Fibroblast of the conjunctiva (primary cell): ENCODE data around the gene CEP55.
"Not testable (repeated sequence)": the region's sequence is repeated elsewhere in the genome, so short reads cannot be mapped to it uniquely, and the experiment has no call there.

Experiments used
- DNase-seq: peaks from one replicate; pipeline ENCODE4 v3.0.0-alpha.2; 2010; ENCODE audit warnings: low read depth

CEP55 gene

DNA sequence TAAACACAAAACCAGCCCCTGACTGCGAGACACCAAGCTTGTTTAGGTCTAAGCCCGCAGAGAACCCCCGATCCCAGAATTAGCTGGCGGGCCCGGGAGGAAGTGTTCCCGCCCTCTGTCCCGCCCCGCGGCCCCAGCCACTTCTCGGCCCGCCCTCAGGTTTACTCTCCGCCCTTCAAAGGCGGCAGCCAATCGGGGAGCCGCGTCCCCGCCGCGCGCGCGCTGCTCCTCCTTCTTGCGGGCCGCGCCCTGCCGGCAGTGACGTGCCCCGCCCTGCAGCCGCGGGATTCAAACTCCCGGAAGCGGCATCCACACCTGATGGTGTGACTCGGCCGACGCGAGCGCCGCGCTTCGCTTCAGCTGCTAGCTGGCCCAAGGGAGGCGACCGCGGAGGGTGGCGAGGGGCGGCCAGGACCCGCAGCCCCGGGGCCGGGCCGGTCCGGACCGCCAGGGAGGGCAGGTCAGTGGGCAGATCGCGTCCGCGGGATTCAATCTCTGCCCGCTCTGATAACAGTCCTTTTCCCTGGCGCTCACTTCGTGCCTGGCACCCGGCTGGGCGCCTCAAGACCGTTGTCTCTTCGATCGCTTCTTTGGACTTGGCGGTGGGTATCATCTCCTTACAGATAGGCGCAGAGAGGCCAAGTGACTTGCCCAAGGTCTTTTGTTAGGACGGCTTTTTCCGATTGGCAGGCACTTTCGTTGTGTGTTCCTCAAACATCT, at the start of gene CEP55:
Gene CEP55, plus strand, starts transcription at position 291 of the 720 bp plus-strand sequence. CDS start 3,440 bp downstream, outside the sequence.
- DNase-seq = peak; percentile 85

DNA sequence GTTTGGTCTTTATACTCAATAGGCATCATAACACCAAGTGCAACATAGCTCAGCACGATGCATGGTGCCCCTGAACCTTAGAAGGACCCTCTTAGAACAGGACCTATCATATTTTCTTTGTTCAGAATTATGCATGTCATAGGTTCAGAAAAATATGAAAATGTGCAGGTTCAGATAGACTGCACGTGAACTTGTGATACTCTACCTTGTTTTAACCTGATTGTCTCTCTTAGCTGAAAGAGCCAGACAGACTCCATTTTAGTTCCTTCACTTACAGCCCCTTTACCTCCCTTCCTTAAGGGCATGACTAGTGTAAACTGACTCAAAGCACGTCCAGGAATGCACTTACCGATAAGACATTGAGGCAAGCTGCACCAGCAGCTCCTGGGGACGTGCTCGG, 49.4 kb upstream of the CEP55 start:
- no peak for DNase-seq

DNA sequence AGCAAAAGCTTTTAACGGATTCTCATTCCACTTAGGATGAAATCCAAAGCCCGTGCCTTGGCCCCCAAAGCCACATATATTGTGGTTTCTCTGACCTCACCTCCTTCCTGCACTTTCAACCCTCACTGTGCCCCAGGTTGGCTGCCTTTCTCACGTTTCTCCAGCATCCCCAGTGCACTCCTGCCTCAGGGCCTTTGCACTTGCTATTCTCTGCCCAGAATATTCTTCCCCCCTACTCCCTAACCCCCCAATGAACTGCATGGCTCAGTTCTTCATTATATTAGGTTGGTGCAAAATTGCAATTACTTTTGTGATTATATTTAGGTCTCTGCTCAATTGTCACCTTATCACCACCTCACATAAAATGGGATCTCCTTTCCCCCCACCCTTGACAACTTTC, 48.4 kb upstream of the CEP55 start:
- DNase-seq = no peak

DNA sequence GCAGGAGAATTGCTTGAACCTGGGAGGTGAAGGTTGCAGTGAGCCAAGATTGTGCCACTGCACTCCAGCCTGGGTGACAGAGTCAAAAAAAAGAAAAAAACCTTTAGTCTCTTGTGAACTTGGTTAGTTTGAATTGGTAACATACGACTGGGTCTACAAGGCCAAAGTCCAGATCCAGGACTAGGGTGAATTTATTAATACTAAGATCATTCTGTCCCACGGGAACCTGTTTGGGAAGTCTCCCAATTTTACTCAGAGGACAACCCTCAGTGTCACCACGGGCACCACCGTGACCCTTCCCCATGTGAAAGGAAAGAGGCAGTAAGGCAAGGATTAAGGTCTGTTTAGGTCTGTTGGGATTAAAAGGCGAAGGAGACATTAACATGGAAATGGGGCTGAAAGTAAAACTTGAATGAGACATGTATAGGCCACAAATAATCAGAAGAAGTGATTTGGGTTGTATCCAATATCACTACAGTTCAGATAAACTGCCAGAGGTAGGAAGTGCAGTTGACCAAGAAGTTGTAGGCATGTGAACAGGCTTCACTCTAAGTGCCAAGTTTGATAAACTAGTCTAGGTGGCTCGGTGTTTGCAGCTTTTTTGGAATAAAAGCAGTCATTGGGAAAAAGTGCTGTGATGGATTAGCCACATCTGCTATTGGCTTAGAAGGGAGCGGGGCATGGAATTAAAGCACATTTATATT, 45.0 kb upstream of the CEP55 start:
- DNase-seq = no peak

GRCh38 chr10:93452143-93452542, 44.3 kb upstream of the CEP55 start:
- DNase-seq = no peak

DNA sequence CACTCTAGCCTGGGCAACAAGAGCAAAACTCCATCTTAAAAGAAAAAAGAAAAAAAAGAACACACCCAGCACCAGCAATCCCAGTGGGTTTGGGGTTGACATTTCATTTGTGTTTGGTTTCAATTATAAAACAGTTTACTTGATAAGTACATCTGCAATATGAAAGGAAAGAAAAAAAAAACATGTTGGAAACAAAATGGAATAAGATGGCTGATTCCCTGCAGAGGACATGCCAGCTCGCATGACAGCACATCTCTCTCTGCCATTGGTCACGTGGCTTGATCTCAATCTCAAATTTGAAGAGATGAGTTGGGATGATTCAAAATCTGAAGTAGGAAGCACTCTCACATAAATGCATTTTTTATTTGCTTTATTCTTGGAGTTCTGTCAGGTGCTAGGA, 42.3 kb upstream of the CEP55 start:
- no peak for DNase-seq

- DNase-seq = no peak
Measured at GRCh38 chr10:93454736-93455135, 41.7 kb upstream of the CEP55 start.

- no peak for DNase-seq
Measured at GRCh38 chr10:93456480-93456879, 39.9 kb upstream of the CEP55 start.

DNA sequence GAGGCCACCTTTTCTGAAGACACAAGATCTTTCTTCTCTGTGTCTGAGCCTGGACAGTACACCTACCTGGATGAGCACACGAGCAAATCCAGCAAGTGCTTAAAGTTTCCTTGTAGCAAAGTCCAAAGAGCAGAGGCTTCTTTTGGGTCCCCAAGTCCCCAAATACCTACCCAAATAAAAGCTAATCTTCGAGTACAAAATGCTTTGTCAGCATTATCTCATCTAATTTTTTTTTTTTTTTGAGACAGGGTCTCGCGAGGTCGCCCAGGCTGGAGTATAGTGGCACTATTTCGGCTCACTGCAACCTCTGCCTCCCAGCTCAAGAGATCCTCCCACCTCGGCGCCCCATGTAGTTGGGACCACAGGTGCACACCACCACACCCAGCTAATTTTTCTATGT, 38.9 kb upstream of the CEP55 start:
- DNase-seq = no peak

DNA sequence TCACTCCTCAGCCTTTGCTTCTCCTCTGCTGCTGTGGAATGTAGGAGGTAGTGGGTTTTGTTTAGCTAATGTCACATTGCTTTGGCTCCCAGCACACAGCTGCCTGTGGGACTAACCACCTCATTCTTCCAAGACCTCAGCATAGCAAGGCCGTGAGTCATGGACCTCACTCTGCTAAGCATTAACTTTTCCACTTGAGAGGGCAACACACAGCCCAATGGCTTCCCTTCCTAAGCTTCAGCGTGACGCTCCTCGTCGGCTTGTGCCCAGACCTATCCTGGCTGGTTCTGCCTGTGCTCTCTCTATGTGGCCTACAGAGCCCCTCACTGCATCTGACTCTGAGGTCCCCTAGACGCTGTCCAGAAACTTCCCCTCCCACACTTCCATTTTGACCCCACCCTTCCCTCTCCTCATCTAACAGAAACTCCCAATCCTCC, 37.6 kb upstream of the CEP55 start:
- peak; percentile 99 for DNase-seq

- DNase-seq = no peak
Measured at GRCh38 chr10:93459466-93459865, 36.9 kb upstream of the CEP55 start.

GRCh38 chr10:93461109-93461806, 35.2 kb upstream of the CEP55 start:
- no peak for DNase-seq

- no peak for DNase-seq
Measured at GRCh38 chr10:93461807-93462178, 34.6 kb upstream of the CEP55 start.

- no peak for DNase-seq
Measured at GRCh38 chr10:93462371-93462770, 34.0 kb upstream of the CEP55 start.

GRCh38 chr10:93462881-93463280, 33.5 kb upstream of the CEP55 start:
- DNase-seq = no peak

DNA sequence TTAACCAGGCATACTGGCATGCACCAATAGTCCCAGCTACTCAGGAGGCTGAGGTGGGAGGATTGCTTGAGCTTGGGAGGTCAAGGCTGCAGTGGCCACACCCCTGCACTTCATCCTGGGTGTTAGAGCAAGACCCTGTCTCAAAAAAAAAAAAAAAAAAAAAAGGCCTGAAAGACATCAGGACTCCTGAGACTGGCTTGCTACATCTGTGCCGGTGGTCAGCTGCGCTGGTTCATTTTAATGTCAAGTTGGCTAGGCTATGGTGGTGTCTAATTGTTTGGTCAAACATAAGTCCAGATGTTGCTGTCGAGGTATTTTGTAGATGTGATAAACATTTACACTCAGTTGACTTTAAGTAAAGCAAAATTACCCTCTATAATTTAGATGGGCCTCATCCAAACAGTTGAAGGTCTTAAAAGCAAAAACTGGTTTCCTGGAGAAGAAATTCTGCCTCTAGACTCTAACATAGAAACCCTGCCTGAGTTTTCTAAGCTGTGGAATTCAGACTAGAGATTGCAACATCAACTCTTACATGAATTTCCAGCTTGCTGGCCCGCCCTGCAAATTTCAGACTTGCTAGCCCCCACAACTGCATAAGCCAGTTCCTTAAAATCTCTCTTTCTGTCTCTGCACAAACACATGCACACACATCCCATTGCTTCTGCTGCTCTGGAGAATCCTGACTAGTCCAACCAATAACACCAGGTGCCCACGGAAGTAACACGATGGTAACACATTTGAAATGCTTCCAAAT, 32.5 kb upstream of the CEP55 start:
- peak; percentile 80 for DNase-seq

GRCh38 chr10:93464776-93465388, 31.5 kb upstream of the CEP55 start:
- no peak for DNase-seq

DNA sequence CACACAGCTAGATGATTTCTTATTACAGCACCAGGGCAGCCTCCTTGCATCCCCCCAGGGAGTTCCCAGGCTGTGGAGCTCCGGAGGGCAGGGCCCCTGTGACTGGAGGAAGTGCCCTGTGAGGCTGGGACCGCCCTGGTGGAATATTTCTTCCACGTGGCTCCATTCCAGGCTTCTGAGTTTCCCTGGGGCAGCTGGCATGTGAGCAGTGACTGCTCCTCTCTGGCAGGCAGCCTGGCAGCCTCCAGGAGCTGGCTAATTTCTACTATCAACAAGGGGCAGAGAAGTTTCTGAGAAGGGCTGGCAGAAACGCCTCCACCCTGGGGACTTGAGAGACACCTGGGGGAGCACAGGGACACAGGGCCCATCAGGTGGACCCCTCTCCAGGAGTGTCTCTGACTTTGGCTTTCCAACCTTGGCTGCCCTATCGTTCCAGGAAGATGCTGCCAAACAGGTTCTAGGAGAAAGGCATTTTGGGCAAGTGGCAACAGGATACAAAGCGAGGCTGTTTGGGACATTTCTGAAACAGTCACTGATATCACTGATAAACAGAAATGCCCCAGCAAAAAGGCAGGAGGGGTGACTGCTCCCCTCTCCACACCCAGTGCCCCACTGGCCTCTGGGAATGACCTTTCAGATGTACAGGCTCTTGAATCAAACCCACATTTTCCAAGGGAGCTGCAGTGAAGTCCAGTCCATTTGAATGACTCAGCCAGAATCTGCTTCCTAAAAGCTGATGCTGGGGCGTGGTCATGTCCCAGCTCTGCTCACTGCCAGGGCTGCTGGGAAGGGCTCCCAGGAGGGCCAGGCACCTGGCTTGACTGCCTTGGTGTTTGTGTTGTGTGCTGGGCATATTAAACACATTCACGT, 30.4 kb upstream of the CEP55 start:
- peak; percentile 93 for DNase-seq

DNA sequence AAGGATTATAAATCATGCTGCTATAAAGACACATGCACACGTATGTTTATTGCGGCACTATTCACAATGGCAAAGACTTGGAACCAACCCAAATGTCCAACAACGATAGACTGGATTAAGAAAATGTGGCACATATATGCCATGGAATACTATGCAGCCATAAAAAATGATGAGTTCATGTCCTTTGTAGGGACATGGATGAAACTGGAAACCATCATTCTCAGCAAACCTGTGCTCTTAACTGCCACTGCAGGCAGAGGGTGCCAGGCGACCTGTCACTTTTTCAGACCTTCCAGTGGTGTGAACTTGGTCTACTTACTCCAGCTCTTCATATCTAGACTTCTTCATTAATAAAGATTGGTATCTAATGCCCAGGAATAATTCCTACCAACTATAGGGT, 28.8 kb upstream of the CEP55 start:
- not testable (repeated sequence) for DNase-seq

DNA sequence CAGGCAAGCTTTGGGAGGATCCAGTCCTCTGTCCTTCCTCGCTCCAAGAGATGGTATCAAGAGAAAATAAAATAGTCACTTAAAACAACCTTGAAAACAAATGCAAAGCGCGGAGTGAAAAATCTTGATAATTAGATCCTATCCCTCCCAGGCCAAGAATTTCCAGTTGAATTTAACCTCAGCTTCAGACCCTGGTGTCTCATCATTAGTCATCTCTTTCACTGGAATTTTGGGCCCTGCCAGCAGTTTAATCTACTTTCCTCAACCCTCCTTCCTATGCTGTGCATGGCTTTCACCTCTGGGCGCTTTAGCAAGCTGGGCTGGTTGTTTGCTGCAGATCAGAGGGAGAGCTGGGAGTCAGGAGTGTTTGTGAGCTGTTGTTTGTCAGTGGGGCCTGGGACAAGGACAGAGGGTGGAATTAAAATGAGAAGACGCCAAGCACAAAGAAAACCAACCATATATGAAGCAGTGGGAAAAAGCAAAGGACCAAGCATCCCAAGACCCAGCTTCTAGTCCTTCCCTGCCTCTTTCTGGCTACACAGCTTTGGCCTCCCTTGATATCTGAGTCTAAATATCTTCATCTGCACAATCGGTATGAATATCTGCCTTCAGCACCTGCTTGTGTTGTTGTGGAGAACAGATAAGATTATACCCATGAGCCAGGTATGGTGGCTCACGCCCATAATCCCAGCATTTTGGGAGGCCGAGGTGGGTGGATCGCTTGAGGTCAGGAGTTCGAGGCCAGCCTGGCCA, 27.8 kb upstream of the CEP55 start:
- peak; percentile 88 for DNase-seq
